Pancreas (tissue), 10 donors: ENCODE data around the gene RBM19. TPM values are rescaled to one million over a fixed set of nuclear protein-coding genes. Genes with fewer than 3 reads are reported as not detected.

Experiments
- ATAC-seq, 4 donors: fragments of 200-7000 bp; cut with Tn5 transposase; one replicate each; pipeline versions ENCODE4 v1.8.0 to v1.9.1; 2020; ENCODE audit warnings: mild to moderate bottlenecking in 4 of 4, moderate library complexity in 4 of 4
- DNase-seq, 6 donors: peaks; one replicate each; pipeline ENCODE4 v3.0.0-alpha.2; 2020
- FAIRE-seq: peaks from 2 replicates; lab custom pipeline; 2012; peaks lifted over from hg19 to GRCh38; lab: Jason Lieb, UNC
- H3K27ac ChIP-seq, 4 donors: fragments of 200-600 bp; sonication (generic); 1 replicate in 3 of 4; 2 replicates in 1 of 4; pipeline versions ENCODE4 v1.5.0 to v1.8.0; 2020
- H3K27me3 ChIP-seq, 4 donors: fragments of 200-600 bp; one replicate each; pipeline ENCODE4 v1.8.0; 2021
- H3K36me3 ChIP-seq, 3 donors: fragments of 200-600 bp; sonication (generic) in 1 of 3; one replicate each; pipeline versions ENCODE4 v1.5.0 to v1.8.0; 2020 to 2021
- H3K4me1 ChIP-seq, 3 donors: fragments of 200-600 bp; one replicate each; pipeline ENCODE4 v1.8.0; 2021
- H3K4me3 ChIP-seq, 4 donors: fragments of 200-600 bp; sonication (generic) in 2 of 4; one replicate each; pipeline versions ENCODE4 v1.5.0 to v1.8.0; 2020 to 2021
- H3K9me3 ChIP-seq, 4 donors: fragments of 200-600 bp; one replicate each; pipeline ENCODE4 v1.8.0; 2021
- CTCF ChIP-seq, 4 donors: fragments of 200-600 bp; sonication (generic) in 3 of 4; IDR thresholded peaks; one replicate each; pipeline versions ENCODE4 v1.5.0 to v1.8.0; 2021; ENCODE audit warnings: antibody characterized with exemption in 4 of 4
- whole genome bisulfite sequencing, 2 donors: extraction: QIAGEN DNeasy Blood & Tissue Kit; methylation state at CpG; one replicate each; pipeline ENCODE4 v1.1.7; 2013; 5-methylcytosine and 5-hydroxymethylcytosine counted together
- intact Hi-C, 3 donors: fragments of 100-400 bp; cut with DNase I; formaldehyde crosslinking; loops; one replicate each; pipeline versions ENCODE4 v1.11.1 to v1.14.2; 2022
- polyA plus RNA-seq, 2 donors: library from polyadenylated mRNA; stranded (reverse); fragments of 200-250 nt; gene quantifications; one replicate each; pipeline ENCODE4 v1.2.3, GENCODE V29; 2013
- total RNA-seq, 6 donors: library from RNA; stranded (reverse); fragmentation: NEBNext Ultra II Directional in 4 of 6; extraction: Animal tissue kit (Norgen Biotek cat#: 25700) in 4 of 6; gene quantifications; one replicate each; pipeline versions ENCODE4 v1.2.1 to v1.2.4, GENCODE V29; 2021 to 2023
- donor health status: healthy with polysubstance abuse.
- donor health status: DM: no; HTN: no; CAD: no; lungs with moderate emphysema.
- donor health status: DM: no; HTN: no; CAD: no.
- donor health status: control.
- donor health status: control.
- donor health status: Bipolar disorder and iron deficiency.
- donor health status: DM: yes; HTN: yes; CAD: no.
- donor health status: DM: no; HTN: no; CAD: no.
- donor health status: DM: no; HTN: no; CAD: no.
- donor health status: DM: yes; HTN: yes; CAD: no.

RBM19 gene
- total and polyA plus RNA-seq, 8 donors = 13.9 to 32.2 (median 15.8) TPM

- WGBS, 2 donors = 86 to 91% methylated on average over 16 of the region's 16 CpGs
- FAIRE-seq (no peak), ATAC-seq (no peak), DNase-seq (no peak)
- Histone ChIP-seq H3K27me3 (no peaks in the 10 kb centered on the region), H3K27ac (no peak overlapping the region), H3K36me3 (no peaks in the 10 kb centered on the region), H3K4me3 (no peak overlapping the region), H3K9me3 (no peaks in the 10 kb centered on the region), H3K4me1 (no peaks in the 10 kb centered on the region)
- no peak for TF ChIP-seq CTCF (IDR thresholded peaks at IDR 0.05)
- intact Hi-C loops = no loop called here
Measured at GRCh38 chr12:113835896-113836295, 130.2 kb downstream of the RBM19 start.

- H3K4me3 ChIP-seq = no peak overlapping the region
- no peak for DNase-seq
- TF ChIP-seq CTCF (IDR thresholded peaks at IDR 0.05) = no peak
- 90 to 94% methylated on average over 16 of the region's 16 CpGs for WGBS, 2 donors
- intact Hi-C loops = no loop called here
- H3K27ac ChIP-seq = no peak overlapping the region
- no peak for ATAC-seq
- H3K27me3 ChIP-seq = no peaks in the 10 kb centered on the region
- FAIRE-seq = no peak
- no peaks in the 10 kb centered on the region for H3K36me3 ChIP-seq
- no peaks in the 10 kb centered on the region for H3K9me3 ChIP-seq
- H3K4me1 ChIP-seq = no peaks in the 10 kb centered on the region
Measured at GRCh38 chr12:113835433-113835832, 130.7 kb downstream of the RBM19 start.

GRCh38 chr12:113833422-113833821, 132.7 kb downstream of the RBM19 start:
- no peak overlapping the region for H3K4me3 ChIP-seq
- no peak for DNase-seq
- H3K27ac ChIP-seq = no peak overlapping the region
- no peaks in the 10 kb centered on the region for H3K9me3 ChIP-seq
- no peaks in the 10 kb centered on the region for H3K4me1 ChIP-seq
- TF ChIP-seq CTCF (IDR thresholded peaks at IDR 0.05) = no peak
- no peak for ATAC-seq
- FAIRE-seq = no peak
- intact Hi-C loops = no loop called here
- H3K27me3 ChIP-seq = no peaks in the 10 kb centered on the region
- WGBS, 2 donors = 91 to 93% methylated on average over 3 of the region's 3 CpGs
- H3K36me3 ChIP-seq = no peaks in the 10 kb centered on the region

- Histone ChIP-seq H3K27ac (no peak overlapping the region), H3K36me3 (no peaks in the 10 kb centered on the region), H3K4me3 (no peak overlapping the region), H3K27me3 (no peaks in the 10 kb centered on the region), H3K4me1 (no peaks in the 10 kb centered on the region), H3K9me3 (no peaks in the 10 kb centered on the region)
- intact Hi-C loops = no loop called here
- no peak for TF ChIP-seq CTCF (IDR thresholded peaks at IDR 0.05)
- FAIRE-seq (no peak), ATAC-seq (no peak), DNase-seq (no peak)
- 81 to 89% methylated on average over 20 of the region's 20 CpGs for WGBS, 2 donors
Measured at GRCh38 chr12:113831476-113831875, 134.6 kb downstream of the RBM19 start.

- Histone ChIP-seq H3K4me3 (no peak overlapping the region), H3K27ac (no peak overlapping the region), H3K9me3 (no peaks in the 10 kb centered on the region), H3K27me3 (no peaks in the 10 kb centered on the region), H3K36me3 (no peaks in the 10 kb centered on the region), H3K4me1 (no peaks in the 10 kb centered on the region)
- DNase-seq (no peak), ATAC-seq (no peak), FAIRE-seq (no peak)
- intact Hi-C loops = no loop called here
- no peak for TF ChIP-seq CTCF (IDR thresholded peaks at IDR 0.05)
- 84 to 87% methylated on average over 4 of the region's 4 CpGs for WGBS, 2 donors
Measured at GRCh38 chr12:113831016-113831415, 135.1 kb downstream of the RBM19 start.
